Karpas-422 (cell line): ENCODE data around the gene ACTR3. TPM values are rescaled to one million over a fixed set of nuclear protein-coding genes. Genes with fewer than 3 reads are reported as not detected.

ENCODE experiments used
- DNase-seq: peaks from one replicate; pipeline ENCODE4 v3.0.0-alpha.2; 2015
- H2AFZ ChIP-seq: fragments of 200-600 bp; sonication (generic); 2 replicates; pipeline ENCODE4 v1.6.1; 2014; ENCODE audit warnings: antibody characterized with exemption, low read length, mixed read lengths
- H3K27ac ChIP-seq: fragments of 200-600 bp; sonication (generic); 2 replicates; pipeline ENCODE4 v1.5.1; 2014; ENCODE audit warnings: mild to moderate bottlenecking, low read length, moderate library complexity
- H3K27me3 ChIP-seq: fragments of 200-600 bp; sonication (generic); 2 replicates; pipeline ENCODE4 v1.6.1; 2014; ENCODE audit warnings: low read length, mixed read lengths
- H3K36me3 ChIP-seq: fragments of 200-600 bp; sonication (generic); 2 replicates; pipeline ENCODE4 v1.6.1; 2014; ENCODE audit warnings: low read length, mixed read lengths; ENCODE audit not compliant: insufficient read depth
- H3K4me1 ChIP-seq: fragments of 200-600 bp; sonication (generic); 2 replicates; pipeline ENCODE4 v1.6.1; 2014; ENCODE audit warnings: mild to moderate bottlenecking, low read length, mixed read lengths
- H3K4me2 ChIP-seq: fragments of 200-600 bp; sonication (generic); 2 replicates; pipeline ENCODE4 v1.6.1; 2014; ENCODE audit warnings: low read length, low read depth, mild to moderate bottlenecking; ENCODE audit not compliant: poor library complexity, severe bottlenecking
- H3K4me3 ChIP-seq: fragments of 200-600 bp; sonication (generic); 2 replicates; pipeline ENCODE4 v1.5.1; 2014; ENCODE audit warnings: mild to moderate bottlenecking, antibody characterized with exemption, low read length, mixed read lengths
- H3K79me2 ChIP-seq: fragments of 200-600 bp; sonication (generic); 2 replicates; pipeline ENCODE4 v1.6.1; 2014; ENCODE audit warnings: mild to moderate bottlenecking, low read length, mixed read lengths
- H3K9ac ChIP-seq: fragments of 200-600 bp; sonication (generic); 2 replicates; pipeline ENCODE4 v1.6.0; 2014; ENCODE audit warnings: low read length
- H3K9me2 ChIP-seq: fragments of 200-600 bp; sonication (generic), shearing (Covaris generic); replicated peaks from 2 replicates; pipeline ENCODE4 v1.6.0; 2014; ENCODE audit warnings: mild to moderate bottlenecking, low read length, moderate library complexity; ENCODE audit not compliant: insufficient read depth
- H3K9me3 ChIP-seq: fragments of 300-700, 200-600 bp; sonication (generic); 2 replicates; pipeline ENCODE4 v1.6.1; 2014; ENCODE audit warnings: low read length, mixed read lengths
- H4K20me1 ChIP-seq: fragments of 200-600 bp; sonication (generic); 2 replicates; pipeline ENCODE4 v1.6.1; 2014; ENCODE audit warnings: mild to moderate bottlenecking, antibody characterized with exemption, low read length, low read depth; ENCODE audit not compliant: insufficient read depth
- total RNA-seq: library from RNA; depleted of rRNA; stranded (reverse); fragments of >200 nt; shearing (Covaris generic); gene quantifications from 2 replicates; pipeline ENCODE4 v1.2.3, GENCODE V29; 2014; ENCODE audit warnings: low replicate concordance

The ACTR3 gene
- total RNA-seq, 1 experiment from 2014 or later: 259 TPM

DNA sequence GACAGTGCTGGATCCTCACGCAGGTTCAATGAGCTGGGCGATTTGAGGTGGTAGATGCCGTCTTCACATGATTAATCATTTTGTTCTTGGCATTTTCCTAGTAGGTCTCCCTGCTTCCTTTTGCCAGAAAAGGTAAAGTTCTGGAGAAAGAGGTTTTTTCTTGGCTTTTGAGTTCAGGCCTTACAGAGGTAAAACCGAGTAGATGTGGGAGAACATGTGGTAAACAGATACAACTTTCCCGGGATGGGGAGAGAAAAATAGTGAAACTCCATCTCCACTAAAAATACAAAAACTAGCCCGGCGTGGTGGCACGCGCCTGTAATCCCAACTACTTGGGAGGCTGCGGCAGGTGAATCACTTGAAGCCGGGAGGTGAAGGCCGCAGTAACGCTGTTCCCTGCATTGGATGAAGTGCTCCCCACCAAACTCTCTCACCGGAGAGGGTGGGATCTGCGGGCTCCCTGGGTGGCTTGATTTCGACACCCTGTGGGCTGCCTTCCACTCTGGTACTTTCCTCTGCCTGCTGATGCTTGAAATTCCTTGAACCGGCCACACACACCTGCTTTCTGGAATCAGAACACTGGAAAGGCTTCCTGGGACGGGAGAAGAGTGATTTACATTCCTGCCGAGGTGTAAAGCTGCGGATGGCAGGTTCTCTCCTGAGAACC lies 88.8 kb downstream of the ACTR3 start:
- Histone ChIP-seq H3K36me3 (peaks cover 17% of the 10 kb centered on the region), H3K9me3 (0 out of 2 replicates have a peak, but pooled peaks cover 3% of the 10 kb centered on the region), H3K4me3 (no peak overlapping the region), H3K9me2 (no peaks in the 10 kb centered on the region), H2AFZ (no peak overlapping the region), H3K27ac (no peak overlapping the region), H3K4me2 (no peak overlapping the region), H3K4me1 (peaks cover 3% of the 10 kb centered on the region), H3K9ac (no peak overlapping the region), H3K27me3 (no peaks in the 10 kb centered on the region), H3K79me2 (no peaks in the 10 kb centered on the region), H4K20me1 (no peaks in the 10 kb centered on the region)
- no peak for DNase-seq

- peaks cover 16% of the 10 kb centered on the region for H3K36me3 ChIP-seq
- H3K9ac ChIP-seq: no peak overlapping the region
- no peak overlapping the region for H2AFZ ChIP-seq
- H3K9me2 ChIP-seq: no peaks in the 10 kb centered on the region
- no peak overlapping the region for H3K4me2 ChIP-seq
- H3K27ac ChIP-seq: no peak overlapping the region
- H3K9me3 ChIP-seq: 0 out of 2 replicates have a peak, but pooled peaks cover 3% of the 10 kb centered on the region
- no peaks in the 10 kb centered on the region for H3K79me2 ChIP-seq
- H3K27me3 ChIP-seq: no peaks in the 10 kb centered on the region
- no peaks in the 10 kb centered on the region for H4K20me1 ChIP-seq
- no peak for DNase-seq
- H3K4me3 ChIP-seq: no peak overlapping the region
- H3K4me1 ChIP-seq: no peaks in the 10 kb centered on the region
These were observed 89.6 kb downstream of the ACTR3 start for GRCh38 chr2:113979191-113980128.

- H3K27me3 ChIP-seq: no peaks in the 10 kb centered on the region
- H3K4me3 ChIP-seq: no peak overlapping the region
- H3K79me2 ChIP-seq: no peaks in the 10 kb centered on the region
- H3K4me1 ChIP-seq: no peaks in the 10 kb centered on the region
- H4K20me1 ChIP-seq: no peaks in the 10 kb centered on the region
- H3K27ac ChIP-seq: no peak overlapping the region
- H3K9ac ChIP-seq: no peak overlapping the region
- H3K36me3 ChIP-seq: peaks cover 11% of the 10 kb centered on the region
- 0 out of 2 replicates have a peak, but pooled peaks cover 3% of the 10 kb centered on the region for H3K9me3 ChIP-seq
- no peaks in the 10 kb centered on the region for H3K9me2 ChIP-seq
- H2AFZ ChIP-seq: no peak overlapping the region
- no peak for DNase-seq
- H3K4me2 ChIP-seq: no peak overlapping the region
These were observed 91.1 kb downstream of the ACTR3 start for GRCh38 chr2:113980946-113981345.

GRCh38 chr2:113981404-113982134 lies 91.7 kb downstream of the ACTR3 start:
- no peaks in the 10 kb centered on the region for H3K79me2 ChIP-seq
- H3K27ac ChIP-seq: no peak overlapping the region
- no peak overlapping the region for H3K4me2 ChIP-seq
- no peaks in the 10 kb centered on the region for H3K9me2 ChIP-seq
- H2AFZ ChIP-seq: no peak overlapping the region
- H3K9ac ChIP-seq: no peak overlapping the region
- H3K9me3 ChIP-seq: 0 out of 2 replicates have a peak, but pooled peaks cover 3% of the 10 kb centered on the region
- H3K36me3 ChIP-seq: peaks cover 11% of the 10 kb centered on the region
- H3K4me3 ChIP-seq: no peak overlapping the region
- H3K27me3 ChIP-seq: no peaks in the 10 kb centered on the region
- no peak for DNase-seq
- H4K20me1 ChIP-seq: no peaks in the 10 kb centered on the region
- H3K4me1 ChIP-seq: no peaks in the 10 kb centered on the region

DNA sequence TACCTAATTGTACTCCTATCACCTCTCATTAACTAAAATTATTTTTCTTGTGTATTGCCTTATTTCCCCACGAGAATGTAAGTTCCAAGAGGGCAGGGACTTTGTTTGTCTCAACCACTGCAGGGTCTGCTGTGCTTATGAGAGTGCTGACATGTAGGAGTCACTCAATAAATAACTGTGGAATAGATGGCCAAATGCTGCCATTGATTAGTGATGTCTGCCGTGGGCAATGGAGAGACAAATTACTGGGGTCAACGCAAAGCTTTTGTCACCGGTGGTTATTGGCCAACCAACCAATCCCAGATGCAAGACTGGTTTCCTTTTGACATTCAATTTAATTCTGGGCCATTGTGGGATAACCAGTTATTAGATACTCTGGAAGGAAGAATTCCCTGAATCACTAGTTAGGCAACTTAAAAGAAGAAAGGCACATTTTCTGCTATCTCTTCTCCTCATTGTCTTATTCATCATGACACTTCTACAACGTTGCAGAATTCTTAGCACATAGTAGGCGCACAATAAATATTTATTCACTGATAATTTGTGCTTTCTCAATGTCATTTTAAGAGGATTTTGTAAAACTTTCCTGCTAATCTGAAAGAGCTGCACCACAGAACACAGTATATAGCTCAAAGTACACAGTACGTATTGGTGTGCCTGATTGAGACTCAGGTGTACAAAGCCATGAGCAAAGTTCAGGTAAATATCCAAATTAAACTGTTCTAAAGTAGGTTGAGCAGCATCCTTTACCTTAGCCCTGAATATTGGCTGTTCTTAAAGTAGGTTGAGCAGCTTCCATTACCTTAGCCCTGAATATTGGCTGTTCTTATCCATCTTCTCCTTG lies 95.9 kb downstream of the ACTR3 start:
- no peaks in the 10 kb centered on the region for H3K79me2 ChIP-seq
- H3K4me2 ChIP-seq: no peak overlapping the region
- no peak overlapping the region for H3K9ac ChIP-seq
- no peak overlapping the region for H3K4me3 ChIP-seq
- H3K27ac ChIP-seq: no peak overlapping the region
- no peaks in the 10 kb centered on the region for H3K9me3 ChIP-seq
- H4K20me1 ChIP-seq: no peaks in the 10 kb centered on the region
- 0 out of 2 replicates have a peak, but pooled peaks cover 2% of the 10 kb centered on the region for H3K36me3 ChIP-seq
- H2AFZ ChIP-seq: no peak overlapping the region
- no peak for DNase-seq
- no peaks in the 10 kb centered on the region for H3K4me1 ChIP-seq
- H3K27me3 ChIP-seq: no peaks in the 10 kb centered on the region
- H3K9me2 ChIP-seq: no peaks in the 10 kb centered on the region

DNA sequence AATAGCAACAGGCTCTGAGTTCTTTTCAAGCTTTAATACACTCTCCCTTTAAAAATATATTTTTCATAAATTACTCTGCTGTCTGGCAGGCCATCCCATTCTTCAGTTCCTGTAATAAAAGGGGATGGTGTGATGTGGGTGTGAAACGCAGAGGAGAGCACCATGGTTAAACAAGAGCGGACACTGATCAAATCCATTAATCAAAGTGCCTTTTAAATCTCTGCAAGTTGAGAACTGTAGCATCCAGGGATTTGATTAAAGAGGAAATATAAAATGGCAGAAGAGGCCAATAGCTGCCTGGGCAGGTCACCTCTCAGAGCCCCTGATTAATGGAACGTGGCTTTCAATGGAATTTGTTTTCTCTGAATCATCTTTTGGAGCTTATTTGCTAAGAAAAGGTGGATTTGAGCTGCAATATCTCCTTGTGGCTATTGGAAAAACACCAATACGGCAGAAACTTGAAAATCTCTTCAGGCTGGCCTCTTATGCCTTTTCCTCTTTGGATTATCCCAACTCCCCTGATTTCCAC lies 96.9 kb downstream of the ACTR3 start:
- H3K9me2 ChIP-seq: no peaks in the 10 kb centered on the region
- no peaks in the 10 kb centered on the region for H3K79me2 ChIP-seq
- no peaks in the 10 kb centered on the region for H3K9me3 ChIP-seq
- no peaks in the 10 kb centered on the region for H4K20me1 ChIP-seq
- no peak overlapping the region for H3K4me2 ChIP-seq
- no peaks in the 10 kb centered on the region for H3K27me3 ChIP-seq
- H3K4me3 ChIP-seq: no peak overlapping the region
- H3K36me3 ChIP-seq: 0 out of 2 replicates have a peak, but pooled peaks cover 2% of the 10 kb centered on the region
- no peak for DNase-seq
- no peak overlapping the region for H3K27ac ChIP-seq
- no peak overlapping the region for H3K9ac ChIP-seq
- H2AFZ ChIP-seq: no peak overlapping the region
- no peaks in the 10 kb centered on the region for H3K4me1 ChIP-seq

GRCh38 chr2:113992090-113992489 lies 102.2 kb downstream of the ACTR3 start:
- H3K27me3 ChIP-seq: no peaks in the 10 kb centered on the region
- H3K9ac ChIP-seq: no peak overlapping the region
- no peak overlapping the region for H3K4me3 ChIP-seq
- H2AFZ ChIP-seq: no peak overlapping the region
- no peaks in the 10 kb centered on the region for H3K36me3 ChIP-seq
- no peaks in the 10 kb centered on the region for H3K9me2 ChIP-seq
- H3K9me3 ChIP-seq: no peaks in the 10 kb centered on the region
- no peak for DNase-seq
- H3K4me2 ChIP-seq: no peak overlapping the region
- no peaks in the 10 kb centered on the region for H3K4me1 ChIP-seq
- H3K27ac ChIP-seq: no peak overlapping the region
- no peaks in the 10 kb centered on the region for H4K20me1 ChIP-seq
- H3K79me2 ChIP-seq: no peaks in the 10 kb centered on the region
